ENCODE data around the gene XRCC5.

Gene XRCC5

DNA sequence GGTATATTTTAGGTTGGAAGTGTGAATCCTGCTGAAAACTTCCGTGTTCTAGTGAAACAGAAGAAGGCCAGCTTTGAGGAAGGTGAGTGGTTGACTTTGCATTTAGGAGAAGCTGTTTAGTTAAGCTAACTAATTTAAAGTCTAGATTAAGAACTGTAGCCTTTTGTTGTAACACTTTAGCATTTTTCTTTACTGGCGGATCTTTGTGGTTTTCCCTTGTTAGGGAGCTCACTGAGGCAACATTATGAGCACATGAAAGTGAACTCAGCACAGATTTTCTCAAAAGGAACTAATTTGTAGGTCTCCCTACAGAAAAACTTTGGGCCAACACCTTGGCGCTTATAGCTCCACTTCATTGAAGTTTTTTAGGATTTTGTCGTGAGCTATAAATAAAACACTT lies 52.8 kb downstream of the XRCC5 start:
- H3K27ac ChIP-seq, result no peak overlapping the region
- TF ChIP-seq, protein P1, sequence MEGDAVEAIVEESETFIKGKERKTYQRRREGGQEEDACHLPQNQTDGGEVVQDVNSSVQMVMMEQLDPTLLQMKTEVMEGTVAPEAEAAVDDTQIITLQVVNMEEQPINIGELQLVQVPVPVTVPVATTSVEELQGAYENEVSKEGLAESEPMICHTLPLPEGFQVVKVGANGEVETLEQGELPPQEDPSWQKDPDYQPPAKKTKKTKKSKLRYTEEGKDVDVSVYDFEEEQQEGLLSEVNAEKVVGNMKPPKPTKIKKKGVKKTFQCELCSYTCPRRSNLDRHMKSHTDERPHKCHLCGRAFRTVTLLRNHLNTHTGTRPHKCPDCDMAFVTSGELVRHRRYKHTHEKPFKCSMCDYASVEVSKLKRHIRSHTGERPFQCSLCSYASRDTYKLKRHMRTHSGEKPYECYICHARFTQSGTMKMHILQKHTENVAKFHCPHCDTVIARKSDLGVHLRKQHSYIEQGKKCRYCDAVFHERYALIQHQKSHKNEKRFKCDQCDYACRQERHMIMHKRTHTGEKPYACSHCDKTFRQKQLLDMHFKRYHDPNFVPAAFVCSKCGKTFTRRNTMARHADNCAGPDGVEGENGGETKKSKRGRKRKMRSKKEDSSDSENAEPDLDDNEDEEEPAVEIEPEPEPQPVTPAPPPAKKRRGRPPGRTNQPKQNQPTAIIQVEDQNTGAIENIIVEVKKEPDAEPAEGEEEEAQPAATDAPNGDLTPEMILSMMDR (conservative IDR thresholded peaks at IDR 0.05), result no peak

GRCh38 chr2:216163518-216163917 lies 54.4 kb downstream of the XRCC5 start:
- no peak overlapping the region for H3K27ac ChIP-seq
- TF ChIP-seq, protein P1 (conservative IDR thresholded peaks at IDR 0.05), result no peak

DNA sequence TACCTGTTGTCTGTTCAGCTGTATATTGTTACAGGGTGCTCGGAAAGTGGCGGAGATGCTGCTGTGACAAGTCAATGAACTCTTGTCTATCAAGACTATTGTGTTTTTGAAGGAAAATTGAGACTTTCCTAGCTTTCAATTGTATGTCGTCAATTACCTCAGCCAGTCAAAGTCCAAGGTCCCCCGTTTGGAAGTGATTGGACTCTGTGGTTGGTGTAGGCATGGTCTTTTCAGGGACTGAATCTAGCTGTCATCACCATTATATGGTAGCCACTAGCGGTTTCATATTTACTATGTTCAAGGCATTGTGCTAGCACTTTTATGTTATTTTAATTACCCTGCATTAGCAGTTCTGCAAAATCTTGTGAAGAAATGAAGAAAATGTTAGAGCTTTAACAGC lies 54.9 kb downstream of the XRCC5 start:
- no peak overlapping the region for H3K27ac ChIP-seq
- TF ChIP-seq, protein P1 (conservative IDR thresholded peaks at IDR 0.05), result no peak

GRCh38 chr2:216164576-216164975 lies 55.4 kb downstream of the XRCC5 start:
- H3K27ac ChIP-seq, result no peak overlapping the region
- TF ChIP-seq, protein P1 (conservative IDR thresholded peaks at IDR 0.05), result no peak

GRCh38 chr2:216165711-216166110 lies 56.6 kb downstream of the XRCC5 start:
- no peak overlapping the region for H3K27ac ChIP-seq
- TF ChIP-seq, protein P1 (conservative IDR thresholded peaks at IDR 0.05), result no peak

DNA sequence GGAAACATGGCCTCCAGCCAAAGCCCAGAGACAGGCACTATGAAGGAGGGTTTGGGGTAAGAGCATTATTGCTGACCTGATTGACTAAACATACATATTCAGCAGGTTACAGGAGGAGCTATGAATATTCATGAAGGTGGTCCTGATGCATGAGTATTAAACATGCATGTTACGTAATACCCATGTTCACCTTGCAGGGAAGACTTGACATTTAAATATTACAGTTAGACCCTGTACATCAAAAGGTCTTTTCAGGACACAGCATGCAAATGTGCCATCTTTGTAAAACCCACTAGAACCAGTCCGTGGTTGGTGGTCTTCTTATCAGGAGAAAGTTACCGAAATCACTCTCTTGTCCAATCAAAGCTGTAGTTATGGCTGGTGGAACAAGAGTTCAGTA lies 59.9 kb downstream of the XRCC5 start:
- no peak overlapping the region for H3K27ac ChIP-seq
- TF ChIP-seq, protein P1 (conservative IDR thresholded peaks at IDR 0.05), result no peak

GRCh38 chr2:216170076-216170763 lies 61.1 kb downstream of the XRCC5 start:
- TF ChIP-seq, protein P1 (conservative IDR thresholded peaks at IDR 0.05), result no peak
- no peak overlapping the region for H3K27ac ChIP-seq
